ENCODE measurements around the gene HMG20A.
"Not testable (repeated sequence)": the region's sequence is repeated elsewhere in the genome, so short reads cannot be mapped to it uniquely, and the experiment has no call there.

Gene HMG20A

DNA sequence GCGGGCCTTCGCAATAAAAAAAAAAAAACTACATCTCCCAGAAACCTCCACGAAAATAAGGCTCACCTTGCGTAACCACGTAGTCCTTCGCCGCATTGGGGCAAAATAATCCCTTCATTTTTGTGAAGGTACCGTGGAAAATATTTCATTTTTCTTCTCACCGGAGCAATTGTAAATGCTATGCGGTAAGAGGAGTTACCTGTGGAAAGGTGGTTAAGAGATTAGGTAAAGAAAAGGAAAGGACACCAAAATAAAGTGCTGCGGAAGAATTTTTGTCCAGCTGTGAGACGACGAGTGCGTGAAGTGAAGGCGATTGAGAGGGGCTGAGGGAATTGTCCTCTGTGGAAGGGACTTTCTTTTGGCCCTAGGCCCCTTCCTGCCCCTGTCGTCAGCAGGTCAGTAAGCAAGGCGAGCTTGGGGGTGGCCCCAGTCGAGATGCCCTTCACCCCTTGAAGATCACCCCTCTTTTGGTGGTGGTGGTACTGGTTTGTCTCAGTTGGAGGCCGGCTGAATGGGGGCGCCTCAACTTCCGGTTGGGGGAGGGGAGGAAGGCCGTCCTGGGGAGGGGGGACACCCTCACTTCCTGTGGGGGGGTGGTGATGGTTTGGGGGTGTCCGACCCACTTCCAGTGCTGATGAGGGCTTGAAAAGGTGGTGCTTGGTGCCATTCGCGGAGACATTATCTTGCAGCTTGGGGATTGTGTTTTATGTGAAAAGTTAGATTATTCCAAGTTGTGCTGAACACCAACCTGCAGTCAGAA, at the start of gene HMG20A:
Gene HMG20A (plus strand): TSS at position 279 of the 760 bp plus-strand sequence. CDS start 37,520 bp downstream, outside the sequence.
- peak; percentile 37 to 44 for DNase-seq

GRCh38 chr15:77371850-77372563, 48.7 kb upstream of the HMG20A start:
- DNase-seq: no peak

DNA sequence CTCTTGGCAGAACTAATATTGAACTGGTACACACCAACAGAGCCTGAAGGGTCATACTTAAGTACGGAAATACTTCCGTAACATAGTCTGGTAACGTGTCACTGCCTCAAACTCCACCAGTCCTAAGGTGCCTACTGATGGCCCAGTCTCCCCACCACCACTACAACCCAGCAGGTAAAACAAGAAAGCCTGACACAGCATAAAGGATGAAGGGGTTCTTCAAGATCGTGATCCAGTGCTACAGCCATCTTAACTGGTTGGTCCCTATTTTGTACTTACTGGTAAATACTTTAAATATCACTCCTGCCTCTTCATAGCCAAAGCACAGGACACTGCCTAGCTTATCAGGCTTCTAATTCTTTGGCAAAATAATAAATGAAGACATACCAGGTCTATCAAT, 47.2 kb upstream of the HMG20A start:
- DNase-seq: no peak

DNA sequence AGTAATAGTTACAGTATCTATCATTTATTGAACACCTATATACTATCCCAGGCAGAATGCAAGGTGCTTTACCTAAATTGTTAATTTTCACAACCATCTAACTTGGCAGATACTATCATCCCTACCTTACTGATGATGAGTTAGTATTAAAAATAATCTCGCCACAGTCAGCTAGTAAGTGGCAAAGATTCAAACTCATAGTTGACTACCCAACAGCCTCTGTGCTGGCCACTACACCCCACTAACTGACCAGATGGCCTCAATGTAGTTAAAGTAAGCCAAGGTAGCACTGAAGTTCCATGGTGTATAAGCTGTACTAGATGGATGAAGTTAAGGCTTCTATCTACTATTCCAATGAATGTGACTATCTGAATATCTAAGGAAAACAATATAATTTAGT, 45.6 kb upstream of the HMG20A start:
- DNase-seq: no peak

DNA sequence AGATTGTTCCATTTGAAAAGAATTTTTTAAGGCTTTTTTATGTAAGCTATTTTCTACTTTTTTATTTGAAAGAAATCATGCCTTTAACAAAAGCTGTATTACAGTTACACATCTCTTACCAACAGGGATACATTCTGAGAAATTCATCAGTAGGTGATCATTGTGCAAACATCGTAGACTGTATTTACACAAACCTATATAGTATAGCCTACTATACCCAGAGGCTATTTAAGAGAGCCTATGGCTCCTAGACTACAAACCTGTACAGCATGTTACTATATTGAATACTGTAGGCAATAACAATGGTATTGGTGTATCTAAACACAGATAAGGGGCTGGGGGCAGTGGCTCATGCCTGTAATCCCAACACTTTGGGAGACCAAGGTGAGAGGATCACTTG, 43.9 kb upstream of the HMG20A start:
- no peak for DNase-seq

- DNase-seq: no peak
Measured at GRCh38 chr15:77380033-77380432, 40.7 kb upstream of the HMG20A start.

DNA sequence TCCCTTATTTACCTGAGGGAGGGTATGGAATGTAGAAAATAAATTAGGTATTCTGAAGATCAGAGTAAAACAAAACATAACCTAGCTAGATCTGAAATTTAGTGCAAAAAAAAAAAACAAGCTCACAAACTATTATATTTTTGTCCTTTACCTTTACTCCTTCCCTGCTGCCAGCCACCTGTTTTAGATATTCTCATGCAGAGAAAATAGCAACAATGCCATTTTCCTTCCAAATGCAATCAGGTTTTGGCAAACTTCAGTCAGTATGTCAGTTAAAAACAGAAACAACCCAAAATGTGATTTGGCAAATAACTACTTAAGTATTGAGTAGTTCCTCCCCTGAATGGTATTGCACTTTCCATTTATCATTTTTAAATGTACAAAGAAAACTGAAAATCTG, 36.6 kb upstream of the HMG20A start:
- DNase-seq: no peak

- DNase-seq: no peak
Measured at GRCh38 chr15:77384589-77385359, 35.9 kb upstream of the HMG20A start.

DNA sequence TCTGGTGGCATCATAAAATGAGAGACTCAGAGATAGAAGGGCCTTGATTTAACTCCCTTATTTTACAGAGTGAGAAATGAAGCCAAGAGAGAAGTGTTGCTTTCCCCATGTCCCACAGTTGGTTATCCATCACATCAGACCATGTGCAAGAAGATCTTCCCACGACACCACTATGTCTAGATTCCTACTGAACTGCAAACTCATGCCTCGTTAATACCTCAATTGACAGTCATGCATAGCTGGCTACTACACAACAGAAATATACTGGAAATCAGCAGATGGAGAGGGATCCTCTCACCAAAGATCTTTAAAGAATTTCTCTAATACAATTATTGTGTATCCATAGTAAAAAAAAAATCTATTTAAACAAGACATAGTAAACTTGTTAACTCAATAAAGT, 34.1 kb upstream of the HMG20A start:
- DNase-seq: no peak

GRCh38 chr15:77387365-77388105, 33.2 kb upstream of the HMG20A start:
- DNase-seq: no peak

GRCh38 chr15:77391372-77391951, 29.2 kb upstream of the HMG20A start:
- DNase-seq: no peak

DNA sequence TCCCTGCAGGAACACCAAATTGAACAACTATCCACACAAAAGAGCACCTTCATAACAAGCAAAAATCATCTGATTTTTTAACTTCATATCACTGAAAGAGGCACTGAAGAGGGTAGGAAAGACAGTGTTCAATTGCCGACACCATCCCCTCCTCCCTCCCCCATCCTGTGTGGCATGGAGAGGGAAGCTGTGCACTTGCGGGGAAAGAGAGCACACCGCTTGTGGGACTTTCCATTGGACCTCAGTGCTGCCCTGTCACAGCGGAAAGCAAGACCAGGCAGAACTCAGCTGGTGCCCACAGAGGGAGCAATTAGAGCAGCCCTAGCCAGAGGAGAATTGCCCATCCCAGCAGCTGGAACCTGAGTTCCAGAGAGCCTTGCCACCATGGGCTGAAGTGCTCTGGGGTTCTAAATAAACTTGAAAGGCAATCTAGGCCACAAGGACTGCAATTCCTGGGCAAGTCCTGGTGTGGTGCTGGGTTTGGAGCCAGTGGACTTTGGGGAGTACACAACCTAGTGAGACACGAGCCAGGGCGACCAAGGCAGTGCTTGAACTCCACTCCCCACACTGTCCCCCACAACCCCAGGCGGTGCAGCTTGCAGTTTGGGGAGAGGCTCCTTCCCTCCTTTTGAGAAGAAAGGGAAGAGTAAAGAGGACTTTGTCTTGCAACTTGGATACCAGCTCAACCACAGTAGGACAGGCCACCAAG, 27.8 kb upstream of the HMG20A start:
- DNase-seq: no peak

DNA sequence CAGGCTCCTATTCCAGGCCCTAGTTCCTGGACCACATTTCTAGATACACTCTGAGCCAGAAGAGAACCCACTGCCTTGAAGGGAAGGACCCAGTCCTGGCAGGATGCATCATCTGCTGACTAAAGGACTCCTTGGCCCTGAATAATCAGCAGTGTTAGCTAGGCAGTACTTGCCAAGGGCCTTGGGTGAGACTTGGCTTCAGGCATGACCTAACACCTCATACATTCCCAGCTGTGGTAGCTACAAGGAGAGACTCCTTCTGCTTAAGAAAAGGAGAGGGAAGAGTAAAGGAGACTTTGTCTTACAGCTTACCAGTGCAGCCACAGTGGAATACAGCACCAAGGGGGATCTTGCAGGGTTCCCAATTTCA, 27.2 kb upstream of the HMG20A start:
- no peak for DNase-seq

- no peak for DNase-seq
Measured at GRCh38 chr15:77395013-77395774, 25.5 kb upstream of the HMG20A start.

DNA sequence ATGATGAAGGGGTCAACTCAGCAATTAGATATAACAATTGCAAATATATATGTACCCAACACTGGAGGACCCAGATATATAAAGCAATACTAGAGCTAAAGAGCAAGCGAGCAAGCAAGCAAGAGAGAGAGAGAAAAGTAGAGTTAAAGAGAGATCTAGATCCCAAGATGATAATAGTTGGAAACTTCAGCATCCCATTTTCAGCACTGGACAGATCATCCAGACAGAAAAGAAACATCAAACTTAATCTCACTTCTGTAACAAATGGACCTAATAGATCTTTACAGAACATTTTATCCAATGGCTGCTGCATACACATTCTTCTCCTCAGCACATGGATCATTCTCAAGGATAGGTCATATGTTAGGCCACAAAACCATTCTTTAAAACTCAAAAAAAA, 24.0 kb upstream of the HMG20A start:
- no peak for DNase-seq

- DNase-seq: no peak
Measured at GRCh38 chr15:77398927-77399326, 21.8 kb upstream of the HMG20A start.

- DNase-seq: no peak
Measured at GRCh38 chr15:77400258-77400657, 20.4 kb upstream of the HMG20A start.

DNA sequence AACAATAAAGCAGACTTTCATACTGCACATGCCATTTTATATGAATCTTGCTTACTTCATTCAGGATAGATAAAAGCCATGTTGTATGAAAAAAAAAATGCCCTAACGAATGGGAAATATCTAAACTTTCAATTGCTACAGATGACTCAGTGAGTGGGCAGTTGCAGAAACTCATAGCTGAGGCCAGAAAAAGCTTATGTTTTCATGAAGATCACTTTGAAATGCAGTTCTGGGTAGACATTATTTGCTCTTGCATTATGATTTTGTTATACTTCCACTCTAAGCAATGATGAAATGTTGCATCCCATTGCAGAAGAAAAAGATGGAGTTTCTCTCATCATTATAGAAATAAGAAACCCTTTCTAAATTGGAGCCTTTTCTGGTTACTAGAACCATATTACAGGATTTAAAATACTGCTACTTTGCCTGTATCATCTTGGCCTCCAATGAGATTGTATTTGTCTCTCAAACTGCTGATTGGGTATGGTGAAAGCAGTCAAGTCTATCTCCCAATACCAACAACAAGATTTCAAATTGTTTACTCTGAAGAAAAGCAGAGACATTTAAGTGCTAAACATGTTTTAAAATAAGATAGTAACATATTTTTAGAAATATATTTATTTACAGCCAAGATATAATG, 17.8 kb upstream of the HMG20A start:
- DNase-seq: no peak

DNA sequence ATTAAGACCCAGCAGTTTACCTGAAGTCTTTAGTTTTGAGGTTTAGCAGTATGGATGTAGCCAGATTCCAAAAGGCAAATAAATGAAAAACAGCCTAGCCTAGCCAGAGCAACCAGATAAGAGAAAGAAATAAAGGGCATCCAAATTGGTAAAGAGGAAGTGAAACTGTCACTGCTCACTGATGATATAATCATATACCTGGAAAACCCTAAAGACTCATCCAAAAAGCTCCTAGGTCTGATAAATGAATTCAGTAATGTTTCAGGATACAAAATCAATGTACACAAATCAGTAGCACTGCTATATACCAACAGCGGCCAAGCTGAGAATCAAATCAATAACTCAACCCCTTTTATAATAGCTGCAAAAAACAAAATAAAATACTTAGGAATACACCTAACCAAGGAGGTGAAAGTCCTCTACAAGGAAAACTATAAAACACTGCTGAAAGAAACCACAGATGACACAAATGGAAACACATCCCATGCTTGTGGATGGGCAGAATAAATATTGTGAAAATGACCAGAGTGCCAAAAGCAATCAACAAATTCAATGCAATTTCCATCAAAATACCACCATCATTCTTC, 14.4 kb upstream of the HMG20A start:
- not testable (repeated sequence) for DNase-seq

GRCh38 chr15:77406846-77407245, 13.8 kb upstream of the HMG20A start:
- DNase-seq: no peak

Data from stimulated activated CD4-positive, alpha-beta T cell treated with anti-CD3 and anti-CD28 coated beads, Interleukin-2, amount 100 ng/mL, for 48 hours (primary cell).